Ishikawa (cell line): ENCODE data around the gene IFNL4.

ENCODE experiments used
- CEBPB ChIP-seq: IDR thresholded peaks from 2 replicates; pipeline ENCODE4 v1.6.1; 2012
- EP300 ChIP-seq: IDR thresholded peaks from 2 replicates; pipeline ENCODE4 v1.6.1; 2012; ENCODE audit warnings: borderline replicate concordance
- TAF1 ChIP-seq: IDR thresholded peaks from 2 replicates; pipeline ENCODE4 v1.6.1; 2012; ENCODE audit warnings: low read depth, mild to moderate bottlenecking
- YY1 ChIP-seq: IDR thresholded peaks from 2 replicates; pipeline ENCODE4 v1.6.1; 2012; ENCODE audit warnings: low read depth

GRCh38 chr19:39264306-39265290, 15.9 kb upstream of the IFNL4 start:
- TF ChIP-seq TAF1 (no peak), CEBPB (no peak), EP300 (no peak), YY1 (no peak)
